Testis (tissue), 2 donors: ENCODE measurements around the gene BRPF1.
A peak's percentile ranks its signal among the peaks of the same experiment; 100 is the strongest.

Source experiments
- CTCF ChIP-seq, 3 experiments: fragments of 450-650 bp in 2 of 3; fragments of 200-600 bp in 1 of 3; sonication (generic) in 1 of 3; IDR thresholded peaks; one replicate each; pipeline ENCODE4 v1.5.1; 2016 to 2019; ENCODE audit warnings: antibody characterized with exemption in 3 of 3, mild to moderate bottlenecking in 2 of 3, moderate library complexity in 1 of 3
- POLR2A ChIP-seq: fragments of 450-650 bp; IDR thresholded peaks from one replicate; pipeline ENCODE4 v1.6.1; 2017; ENCODE audit warnings: antibody characterized with exemption, mild to moderate bottlenecking, moderate library complexity

GRCh38 chr3:9792405-9793160 lies 61.0 kb downstream of the BRPF1 start, which contains the start of the genes ARPC4 and TADA3:
- peak in 2 of 3 experiments; percentile 17 to 22 for TF ChIP-seq CTCF (IDR thresholded peaks at IDR 0.05)
- no peak for TF ChIP-seq POLR2A
